GM04504 (cell line): Measurements from ENCODE around the gene COX6A1.

Experiments
- DNase-seq: peaks from one replicate; pipeline ENCODE4 v3.0.0-alpha.2; 2012; ENCODE audit warnings: low read depth

Gene COX6A1

GRCh38 chr12:120437735-120438494 lies at the start of gene COX6A1:
COX6A1 (plus strand) TSS chr12:120438113; CDS start chr12:120438127, 14 bp downstream.
- DNase-seq, result peak; percentile 92

DNA sequence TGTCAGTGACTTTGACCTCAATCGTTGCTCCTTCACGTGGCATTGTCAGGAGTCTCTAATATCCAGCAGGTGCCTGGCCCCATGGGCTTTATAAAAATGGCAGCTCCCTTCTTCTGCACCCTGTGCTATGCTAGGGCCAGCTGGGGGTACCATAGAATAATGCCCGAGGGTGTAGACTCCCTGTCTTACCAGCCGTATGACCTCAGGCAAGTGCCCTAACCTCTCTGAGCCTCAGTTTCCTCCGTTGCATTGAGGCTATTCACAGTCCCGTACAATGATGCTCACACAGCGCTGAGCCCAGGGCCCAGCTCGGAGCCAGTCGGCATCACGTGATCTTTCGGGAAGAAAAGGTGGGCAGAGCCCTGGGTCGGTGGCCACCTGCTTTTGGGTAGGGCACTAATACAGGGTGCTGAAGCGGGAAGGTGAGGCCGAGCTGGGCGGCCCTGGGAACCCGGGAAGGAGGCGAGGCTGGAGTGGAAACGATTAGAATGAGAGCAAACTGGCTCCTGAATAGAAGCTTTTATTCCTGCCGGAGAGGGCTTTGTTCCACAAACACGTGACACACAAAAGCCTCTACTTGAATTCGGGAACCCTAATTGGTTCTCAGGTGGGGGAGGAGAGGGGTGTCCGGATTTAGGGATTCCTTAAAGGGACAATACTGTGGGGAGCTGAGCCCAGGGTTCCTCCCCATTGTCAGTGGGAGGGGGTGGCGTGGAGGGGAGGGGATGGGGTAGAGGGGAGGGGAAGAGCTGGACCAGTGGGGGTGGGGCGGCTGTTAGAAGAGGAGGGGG lies 49.0 kb upstream of the COX6A1 start:
- DNase-seq, result no peak

DNA sequence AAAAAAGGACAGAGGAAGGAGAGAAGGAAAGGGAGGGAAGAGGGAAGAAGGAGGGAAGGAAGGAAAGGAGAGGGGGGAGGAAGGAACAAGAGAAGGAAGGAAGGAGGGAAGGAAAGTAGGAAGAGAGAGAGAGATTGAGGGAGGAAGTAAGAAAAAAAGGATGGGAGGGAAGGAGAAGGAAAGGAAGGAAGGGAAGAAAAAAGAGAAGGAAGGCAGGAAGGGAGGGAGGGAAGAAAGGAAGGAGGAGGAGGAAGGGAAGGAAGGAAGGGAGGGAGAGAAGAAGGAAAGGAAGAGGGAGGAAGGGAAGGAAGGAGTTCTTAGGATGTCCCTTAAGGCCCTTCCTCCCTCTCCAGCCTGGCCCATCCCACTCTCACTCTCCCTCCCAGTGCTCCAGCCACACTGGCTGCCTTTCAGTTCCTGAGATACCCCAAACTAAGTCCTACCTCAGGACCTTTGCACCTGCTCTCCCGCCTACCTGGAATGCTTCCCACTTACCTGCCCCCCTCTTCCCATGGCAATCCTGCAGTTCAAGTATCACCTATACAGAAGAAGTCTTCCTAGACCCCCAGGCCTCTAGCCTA lies 47.3 kb upstream of the COX6A1 start:
- no peak for DNase-seq

GRCh38 chr12:120394483-120395367 lies 43.2 kb upstream of the COX6A1 start:
- DNase-seq, result no peak

DNA sequence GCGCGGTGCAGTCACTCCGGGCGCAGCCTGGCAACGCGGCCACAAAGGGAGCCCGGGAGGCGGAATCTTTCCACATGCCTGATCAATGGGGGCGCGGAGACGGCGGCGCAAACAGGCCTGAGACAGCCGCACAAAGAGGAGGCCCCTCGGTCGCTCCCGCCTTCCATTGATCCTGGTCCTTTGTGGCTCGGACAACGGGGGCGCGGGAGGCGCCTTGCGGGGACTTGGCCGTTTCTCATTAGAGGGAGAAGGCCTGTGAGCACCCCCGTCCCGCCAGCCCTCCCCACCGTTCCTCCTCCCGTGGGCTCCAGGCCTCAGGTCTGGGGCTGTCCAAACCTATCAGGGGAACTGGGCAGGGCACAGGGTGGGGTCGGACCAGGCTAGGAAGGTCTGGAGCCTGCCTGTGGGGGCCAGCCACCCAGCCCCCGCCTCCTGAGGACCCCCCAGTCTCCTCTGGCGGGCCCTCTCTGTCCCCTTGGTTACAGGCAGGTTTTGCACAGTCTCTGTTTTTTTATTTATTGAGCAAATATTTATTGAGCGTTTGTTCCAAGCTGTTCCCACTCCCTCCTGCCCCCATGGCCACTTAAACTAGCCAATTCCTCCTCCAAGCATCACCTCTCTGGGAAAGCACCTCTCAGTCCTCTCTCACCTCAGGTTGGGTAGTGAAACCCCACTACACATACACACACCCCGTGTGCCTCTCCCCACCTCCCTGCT lies 39.9 kb upstream of the COX6A1 start:
- no peak for DNase-seq

DNA sequence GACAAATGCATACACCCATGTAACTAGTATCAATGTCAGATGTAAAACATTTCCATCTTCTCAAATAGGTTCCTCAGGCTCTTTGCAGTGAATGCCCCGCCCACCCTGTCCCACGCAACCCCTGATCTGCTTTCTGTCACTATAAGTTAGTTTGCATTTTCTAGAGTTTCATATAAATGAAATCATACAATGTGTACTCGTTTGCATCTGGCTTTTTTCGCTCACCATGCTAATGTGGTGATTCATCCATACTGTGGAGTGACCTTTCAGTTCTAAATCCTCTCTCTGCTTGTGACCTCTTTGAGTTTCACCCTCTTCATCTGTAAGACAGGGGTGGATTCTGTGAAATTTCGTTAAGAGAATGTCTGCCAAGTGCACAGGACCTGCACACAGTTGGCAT lies 38.4 kb upstream of the COX6A1 start:
- no peak for DNase-seq

- no peak for DNase-seq
Measured at GRCh38 chr12:120402217-120402616, 35.7 kb upstream of the COX6A1 start.

- DNase-seq, result no peak
Measured at GRCh38 chr12:120403869-120404268, 34.0 kb upstream of the COX6A1 start.

DNA sequence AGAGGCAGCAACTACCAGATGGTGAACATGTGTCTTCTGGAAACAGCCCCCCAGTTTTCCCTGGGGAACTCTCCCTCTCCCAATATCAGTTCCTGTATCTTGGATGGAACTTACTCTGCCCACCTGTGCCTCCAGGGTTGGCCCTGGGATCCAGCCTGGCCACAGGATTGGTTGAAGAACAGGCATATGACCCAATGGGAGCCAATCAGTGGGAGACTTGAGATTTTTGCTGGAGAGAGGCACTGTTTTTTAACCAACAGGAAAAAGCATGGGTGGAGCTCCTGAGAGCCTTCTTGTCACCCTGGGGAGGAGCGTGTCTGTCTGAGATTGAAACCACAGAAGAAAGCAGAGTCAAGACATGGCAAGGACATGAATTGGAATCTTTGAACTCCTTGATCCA lies 33.6 kb upstream of the COX6A1 start:
- no peak for DNase-seq

GRCh38 chr12:120406069-120406468 lies 31.8 kb upstream of the COX6A1 start:
- no peak for DNase-seq

DNA sequence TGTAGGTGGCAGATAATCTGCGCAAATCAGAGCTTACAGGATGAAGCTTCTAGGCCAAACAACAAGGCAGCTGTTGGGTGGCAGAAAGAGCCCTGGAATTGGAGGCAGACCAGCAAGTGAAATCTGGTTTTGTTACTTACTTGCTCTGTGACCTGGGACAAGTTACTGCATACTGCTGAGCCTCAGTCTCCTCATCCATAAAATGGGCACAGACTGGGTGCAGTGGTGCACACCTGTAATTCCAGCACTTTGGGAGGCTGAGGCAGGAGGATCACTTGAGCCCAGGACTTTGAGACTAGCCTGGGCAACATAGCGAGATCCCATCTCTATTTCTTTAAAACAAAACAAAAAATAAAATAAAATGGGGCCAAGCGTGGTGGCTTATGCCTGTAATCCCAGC lies 31.4 kb upstream of the COX6A1 start:
- no peak for DNase-seq

DNA sequence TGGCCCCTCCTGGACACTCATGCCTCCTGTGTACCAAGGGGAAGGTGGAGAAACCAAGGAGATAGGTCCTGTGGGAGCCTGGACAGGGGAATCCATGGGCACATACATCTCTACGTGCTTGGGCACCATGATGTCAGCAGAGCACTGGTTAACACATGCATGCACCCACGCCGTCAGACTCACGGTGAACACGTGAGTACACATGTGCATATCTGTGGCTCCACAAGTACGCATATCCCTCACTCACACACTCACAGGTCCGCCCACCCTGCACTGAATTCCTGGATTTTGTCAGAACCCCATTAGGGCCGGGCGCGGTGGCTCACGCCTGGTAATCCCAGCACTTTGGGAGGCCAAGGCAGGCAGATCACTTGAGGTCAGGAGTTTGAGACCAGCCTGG lies 29.1 kb upstream of the COX6A1 start:
- no peak for DNase-seq

DNA sequence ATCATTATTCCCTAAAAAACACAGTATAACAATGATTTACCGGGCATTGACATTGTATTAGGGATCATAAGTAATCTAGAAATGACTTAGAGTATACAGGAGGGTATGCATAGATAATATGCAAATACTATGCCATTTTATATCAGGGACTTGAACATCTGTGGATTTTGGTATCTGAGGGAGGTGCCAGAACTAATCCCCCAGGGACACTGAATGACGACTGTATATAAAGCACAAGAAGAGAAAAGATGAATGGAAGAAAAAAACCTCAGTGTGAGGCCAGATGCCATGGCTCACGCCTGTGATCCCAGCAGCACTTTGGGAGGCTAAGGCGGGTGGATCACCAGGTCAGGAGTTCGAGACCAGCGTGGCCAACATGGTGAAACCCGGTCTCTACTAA lies 25.5 kb upstream of the COX6A1 start:
- no peak for DNase-seq

DNA sequence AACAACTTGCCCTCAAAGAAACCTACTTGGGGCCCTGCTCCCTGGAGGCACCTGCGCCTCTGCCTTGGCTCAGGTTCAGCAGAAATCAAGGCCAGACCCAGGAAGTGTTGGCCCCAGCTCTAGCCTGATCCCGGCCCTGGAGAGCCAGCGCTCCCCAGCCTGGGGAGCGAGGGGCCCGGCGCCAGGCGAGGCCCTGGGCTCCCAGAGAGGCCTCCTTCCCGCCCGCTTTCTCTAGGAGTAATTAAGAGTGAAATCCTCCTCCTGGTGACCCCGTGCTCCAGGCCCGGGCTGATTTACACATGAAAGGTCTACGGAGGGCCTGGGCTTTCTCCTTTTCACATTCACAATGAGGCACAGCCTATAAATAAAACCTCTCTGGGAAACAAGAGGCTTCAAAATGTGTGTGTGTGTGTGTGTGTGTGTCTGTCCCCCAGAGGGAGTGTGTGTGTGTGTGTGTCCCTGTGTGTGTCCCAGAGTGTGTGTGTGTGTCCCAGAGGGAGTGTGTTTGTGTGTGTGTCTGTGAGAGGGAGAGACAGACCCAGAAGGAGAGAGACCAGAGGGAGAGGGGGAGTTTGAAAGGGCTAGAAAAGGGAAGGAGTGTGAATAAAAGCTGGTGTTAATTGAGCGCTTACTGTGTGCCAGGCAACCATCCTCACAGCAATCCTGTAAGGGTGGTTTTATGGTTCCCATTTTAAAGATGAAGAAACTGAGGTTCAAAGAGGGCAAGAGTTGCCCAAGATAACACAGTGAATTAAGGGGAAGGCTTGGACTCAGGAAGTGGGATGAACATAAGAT lies 23.8 kb upstream of the COX6A1 start:
- no peak for DNase-seq

- no peak for DNase-seq
Measured at GRCh38 chr12:120416490-120417216, 21.3 kb upstream of the COX6A1 start.

DNA sequence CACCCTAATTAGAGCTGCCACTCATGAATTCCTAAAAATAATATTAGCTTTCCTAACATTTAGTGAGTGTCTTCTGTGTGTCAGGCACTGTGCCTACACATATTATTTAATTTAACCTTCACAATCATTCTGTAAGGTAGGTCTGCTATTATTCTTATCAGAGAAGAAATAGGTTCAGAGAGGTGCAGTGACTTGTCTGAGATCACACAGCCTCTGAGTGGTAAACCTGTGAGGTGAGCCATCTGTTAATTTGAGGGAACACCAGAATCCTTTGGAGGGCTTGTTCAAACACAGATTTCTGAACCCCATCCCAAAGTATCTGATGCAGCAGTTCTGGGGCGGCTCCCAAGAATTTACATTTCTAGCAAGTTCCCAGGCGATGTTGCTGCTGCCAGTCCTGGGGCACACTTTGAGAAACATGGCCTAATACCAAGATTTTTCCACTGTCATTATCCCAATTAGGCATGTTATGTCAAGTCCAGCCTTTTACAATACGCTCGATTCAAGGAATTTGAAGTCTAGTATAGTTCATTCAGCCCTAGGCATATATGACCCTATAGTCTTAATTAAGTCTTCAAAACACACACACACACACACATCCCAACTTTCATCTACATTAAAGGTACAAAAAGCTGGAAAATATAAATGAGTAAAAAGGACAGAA lies 19.9 kb upstream of the COX6A1 start:
- DNase-seq, result no peak

DNA sequence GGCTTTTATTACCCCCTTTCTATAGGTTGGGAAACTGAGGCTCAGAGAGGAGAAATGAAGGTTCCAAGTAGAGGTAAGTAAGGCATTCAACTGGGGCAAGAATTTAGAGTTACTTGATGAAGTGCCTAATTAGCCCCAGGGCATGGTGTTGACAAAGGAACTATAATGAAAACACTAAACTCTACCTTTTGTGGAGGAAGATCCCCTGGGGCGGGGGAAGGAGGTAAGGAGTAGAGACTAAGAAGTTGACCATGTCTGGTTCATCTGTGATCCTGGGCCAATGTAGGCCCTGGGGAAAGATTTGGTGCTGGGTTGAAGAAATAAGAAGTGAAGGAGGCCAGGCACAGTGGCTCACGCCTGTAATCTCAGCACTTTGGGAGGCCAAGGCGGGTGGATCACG lies 16.2 kb upstream of the COX6A1 start:
- no peak for DNase-seq

- no peak for DNase-seq
Measured at GRCh38 chr12:120422892-120423456, 14.9 kb upstream of the COX6A1 start.

DNA sequence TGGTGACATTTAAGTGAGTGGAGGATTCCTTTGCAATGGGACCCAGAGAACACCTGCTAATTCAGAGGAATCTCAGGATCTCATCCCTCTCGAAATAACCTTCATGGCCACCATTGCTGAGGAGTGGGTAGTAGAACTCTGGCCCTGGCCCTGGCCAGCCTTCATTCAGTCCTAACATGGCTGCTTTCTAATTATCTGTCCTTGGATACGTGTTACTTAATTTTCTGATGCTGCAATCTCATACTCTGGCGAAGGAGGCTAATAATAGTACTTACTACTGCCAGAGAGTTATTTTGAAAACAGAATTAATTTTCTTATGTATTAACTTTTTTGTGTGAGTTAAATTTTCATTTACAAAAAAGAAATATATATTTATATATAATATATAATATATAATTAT lies 12.1 kb upstream of the COX6A1 start:
- no peak for DNase-seq
